B cell (primary cell): ENCODE measurements around the gene CFL1. TPM values are rescaled to one million over a fixed set of nuclear protein-coding genes. Genes with fewer than 3 reads are reported as not detected.

Source experiments
- ATAC-seq: fragments of 200-7000 bp; cut with Tn5 transposase; one replicate; pipeline ENCODE4 v1.10.0; 2021; ENCODE audit warnings: low read depth, mild to moderate bottlenecking, moderate number of reproducible peaks, moderate library complexity
- CTCF ChIA-PET: fragments of 350-600 bp; sonication (Branson Sonifier 250); formaldehyde crosslinking; loops from one replicate; lab custom pipeline; 2021; ENCODE audit warnings: antibody characterized with exemption, inconsistent platforms; lab: Charles Lee
- POLR2A ChIA-PET: fragments of 350-600 bp; sonication (Branson Sonifier 250); formaldehyde crosslinking; loops from one replicate; lab custom pipeline; 2021; ENCODE audit warnings: antibody characterized with exemption; lab: Charles Lee
- DNase-seq: peaks from one replicate; pipeline ENCODE4 v3.0.0; 2013
- H2AFZ ChIP-seq: 2 replicates; pipeline ENCODE4 v1.6.1; 2012; ENCODE audit warnings: mild to moderate bottlenecking, low read depth, low read length; ENCODE audit not compliant: insufficient read depth, poor library complexity, severe bottlenecking
- H3K27ac ChIP-seq, 2 donors: 1 replicate in 1 of 2; 2 replicates in 1 of 2; pipeline ENCODE4 v1.5.1; 2012 to 2013; ENCODE audit warnings: low read length in 2 of 2, mild to moderate bottlenecking in 2 of 2, moderate library complexity in 1 of 2
- H3K27me3 ChIP-seq, 4 experiments: fragments of 200-600 bp in 1 of 4; sonication (generic) in 1 of 4; replicated peaks in 1 of 4; 1 replicate in 2 of 4; 2 replicates in 2 of 4; pipeline versions ENCODE4 v1.6.1 to v1.7.0; 2013 to 2016; ENCODE audit warnings: low read length in 3 of 4, mild to moderate bottlenecking in 2 of 4, mixed read lengths in 1 of 4, moderate library complexity in 1 of 4; ENCODE audit not compliant: insufficient read depth in 4 of 4, control insufficient read depth in 3 of 4; ENCODE audit errors: control extremely low read depth in 1 of 4
- H3K36me3 ChIP-seq, 2 experiments: replicated peaks in 1 of 2; 1 replicate in 1 of 2; 2 replicates in 1 of 2; pipeline versions ENCODE4 v1.6.1 to v1.7.1; 2013; ENCODE audit warnings: low read length in 1 of 2; ENCODE audit not compliant: insufficient read depth in 2 of 2, control insufficient read depth in 1 of 2; ENCODE audit errors: control extremely low read depth in 1 of 2, extremely low read depth in 1 of 2
- H3K4me1 ChIP-seq, 2 donors: fragments of 200-600 bp in 1 of 2; sonication (generic) in 1 of 2; 1 replicate in 1 of 2; 2 replicates in 1 of 2; pipeline versions ENCODE4 v1.5.1 to v1.6.1; 2013 to 2017; ENCODE audit warnings: low read length in 2 of 2; ENCODE audit not compliant: control insufficient read depth in 2 of 2, insufficient read depth in 2 of 2
- H3K4me2 ChIP-seq: replicated peaks from 2 replicates; pipeline ENCODE3; 2012; ENCODE audit warnings: mild to moderate bottlenecking, low read depth, low read length; ENCODE audit not compliant: poor library complexity, severe bottlenecking
- H3K4me3 ChIP-seq, 5 experiments: fragments of 200-600 bp in 1 of 5; sonication (generic) in 1 of 5; 1 replicate in 3 of 5; 2 replicates in 2 of 5; pipeline versions ENCODE4 v1.5.1 to v1.7.0; 2011 to 2016; ENCODE audit warnings: low read length in 4 of 5, mild to moderate bottlenecking in 4 of 5, low read depth in 2 of 5, control low read depth in 1 of 5, moderate library complexity in 1 of 5; ENCODE audit not compliant: insufficient read depth in 1 of 5; ENCODE audit errors: control extremely low read depth in 1 of 5, extremely low read depth in 1 of 5
- H3K79me2 ChIP-seq: fragments of 200-600 bp; sonication (generic); one replicate; pipeline ENCODE4 v1.6.0; 2016; ENCODE audit warnings: low read length; ENCODE audit not compliant: control insufficient read depth, insufficient read depth
- H3K9ac ChIP-seq: fragments of 200-600 bp; sonication (generic); 2 replicates; pipeline ENCODE4 v1.6.1; 2017; ENCODE audit warnings: mild to moderate bottlenecking, low read length, moderate library complexity
- H3K9me3 ChIP-seq, 3 donors: one replicate each; pipeline versions ENCODE4 v1.6.1 to v1.7.1; 2013; ENCODE audit warnings: low read length in 2 of 3; ENCODE audit not compliant: control insufficient read depth in 2 of 3, insufficient read depth in 1 of 3; ENCODE audit errors: control extremely low read depth in 1 of 3
- H4K20me1 ChIP-seq: 2 replicates; pipeline ENCODE4 v1.6.0; 2012; ENCODE audit warnings: mild to moderate bottlenecking, low read length; ENCODE audit not compliant: insufficient read depth, control insufficient read depth, poor library complexity, severe bottlenecking
- H3K27ac Mint-ChIP-seq: one replicate; pipeline ENCODE4 v1.8.0; 2021; ENCODE audit warnings: mixed read lengths
- H3K27me3 Mint-ChIP-seq: one replicate; pipeline ENCODE4 v1.8.0; 2021; ENCODE audit warnings: mixed read lengths
- H3K4me1 Mint-ChIP-seq: one replicate; pipeline ENCODE4 v1.8.0; 2021; ENCODE audit warnings: mixed read lengths
- H3K4me3 Mint-ChIP-seq: one replicate; pipeline ENCODE4 v1.8.0; 2021; ENCODE audit warnings: mixed read lengths
- H3K9me3 Mint-ChIP-seq: one replicate; pipeline ENCODE4 v1.8.0; 2022; ENCODE audit warnings: mixed read lengths; ENCODE audit not compliant: insufficient read depth
- CTCF ChIP-seq: fragments of 200-600 bp; IDR thresholded peaks from one replicate; pipeline ENCODE4 v1.8.0; 2022; ENCODE audit warnings: antibody characterized with exemption, mild to moderate bottlenecking
- WGBS: methylation state at CpG from one replicate; pipeline ENCODE4 v1.1.5; 2013; ENCODE audit warnings: missing lambda C conversion rate; ENCODE audit not compliant: insufficient coverage; 5-methylcytosine and 5-hydroxymethylcytosine counted together
- intact Hi-C: fragments of 100-400 bp; cut with micrococcal nuclease; formaldehyde crosslinking; loops from one replicate; pipeline ENCODE4 v1.10.0; 2022
- polyA plus RNA-seq: library from polyadenylated mRNA; depleted of rRNA; stranded (reverse); fragments of >200 nt; gene quantifications from 2 replicates; pipeline ENCODE4 v1.2.3, GENCODE V29; 2012
- total RNA-seq, 2 donors: library from RNA; stranded (reverse); fragments of 120-200 nt in 1 of 2; gene quantifications; 1 replicate in 1 of 2; 2 replicates in 1 of 2; pipeline versions ENCODE4 v1.2.3 to v1.2.4, GENCODE V29; 2013 to 2022

CFL1 gene
- total and polyA plus RNA-seq, 2 donors (not counting 1 experiment from before 2014, with no cell fraction given), result 455 to 990 TPM

- 93% methylated on average over 12 of the region's 14 CpGs for WGBS
- peak overlapping the region; percentile 63 to 88 (median 75) for H3K4me3 ChIP-seq
- DNase-seq (no peak), ATAC-seq (no peak)
- peaks cover 33% of the 10 kb centered on the region for H3K79me2 ChIP-seq
- Mint-ChIP-seq H3K27me3 (no peaks in the 10 kb centered on the region), H3K27ac (peak overlapping the region; percentile 98), H3K4me3 (peak overlapping the region; percentile 98), H3K4me1 (peaks cover 54% of the 10 kb centered on the region), H3K9me3 (no peaks in the 10 kb centered on the region)
- CTCF ChIA-PET, result interaction anchor here (1.2 to 15.5 kb wide), 15 partner anchors 8 to 175 kb away, joined by 3 to 244 read pairs (median 11); partner anchors contain the start of genes CFL1, CTSW, KAT5 and MUS81
- peak overlapping the region; percentile 85 for H3K27ac ChIP-seq
- H3K36me3 ChIP-seq, result peaks cover 0 to 31% of the 10 kb centered on the region in 2 experiments
- H2AFZ ChIP-seq, result peak overlapping the region; percentile 99
- H3K9me3 ChIP-seq, result no peaks in the 10 kb centered on the region
- intact Hi-C loops, result no loop called here
- peaks cover 19% of the 10 kb centered on the region for H4K20me1 ChIP-seq
- no peak for TF ChIP-seq CTCF
- H3K4me2 ChIP-seq, result peak overlapping the region; percentile 99
- peaks cover 35 to 51% of the 10 kb centered on the region in 2 donors for H3K4me1 ChIP-seq
- POLR2A ChIA-PET, result interaction anchor here (0.7 to 6.2 kb wide), 8 partner anchors 13 to 683 kb away, joined by 3 to 65 read pairs (median 10); partner anchors contain the start of genes C11orf68, CFL1, DRAP1 and FOSL1
- peak overlapping the region; percentile 96 for H3K9ac ChIP-seq
- no peaks in the 10 kb centered on the region for H3K27me3 ChIP-seq
Measured at GRCh38 chr11:65886826-65887722, 29.1 kb upstream of the CFL1 start.
